Astrocyte (in vitro differentiated cells and primary cell): ENCODE results near the gene CDC42EP1.

ENCODE experiments used
- EZH2 ChIP-seq: IDR thresholded peaks from 2 replicates; pipeline ENCODE4 v1.6.1; 2012; ENCODE audit warnings: mild to moderate bottlenecking, low read length, inconsistent platforms; ENCODE audit not compliant: insufficient read depth
- TF ChIP-seq, protein P1 (sequence below): IDR thresholded peaks from 2 replicates; pipeline ENCODE4 v1.5.1; 2011; ENCODE audit warnings: low read depth, mild to moderate bottlenecking, inconsistent platforms, low read length, moderate library complexity; ENCODE audit not compliant: insufficient read depth

DNA sequence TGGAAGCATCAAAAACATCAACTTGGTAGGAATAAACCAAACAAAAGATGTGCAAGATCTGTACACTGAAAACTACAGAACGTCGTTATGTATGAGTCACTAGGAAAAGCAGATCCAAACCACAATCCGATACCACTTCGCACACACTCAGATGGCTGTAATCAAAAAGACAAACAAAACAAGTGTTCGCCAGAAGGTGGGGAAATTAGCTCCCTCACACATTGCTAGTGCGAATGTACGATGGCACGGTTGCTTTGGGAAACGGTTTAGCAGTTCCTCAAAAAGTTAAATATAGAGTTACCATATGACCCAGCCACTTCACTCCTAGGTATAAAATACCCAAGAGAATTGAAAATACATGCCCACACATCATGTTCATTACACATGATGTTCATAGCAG lies 26.3 kb upstream of the CDC42EP1 start:
- TF ChIP-seq, protein P1, sequence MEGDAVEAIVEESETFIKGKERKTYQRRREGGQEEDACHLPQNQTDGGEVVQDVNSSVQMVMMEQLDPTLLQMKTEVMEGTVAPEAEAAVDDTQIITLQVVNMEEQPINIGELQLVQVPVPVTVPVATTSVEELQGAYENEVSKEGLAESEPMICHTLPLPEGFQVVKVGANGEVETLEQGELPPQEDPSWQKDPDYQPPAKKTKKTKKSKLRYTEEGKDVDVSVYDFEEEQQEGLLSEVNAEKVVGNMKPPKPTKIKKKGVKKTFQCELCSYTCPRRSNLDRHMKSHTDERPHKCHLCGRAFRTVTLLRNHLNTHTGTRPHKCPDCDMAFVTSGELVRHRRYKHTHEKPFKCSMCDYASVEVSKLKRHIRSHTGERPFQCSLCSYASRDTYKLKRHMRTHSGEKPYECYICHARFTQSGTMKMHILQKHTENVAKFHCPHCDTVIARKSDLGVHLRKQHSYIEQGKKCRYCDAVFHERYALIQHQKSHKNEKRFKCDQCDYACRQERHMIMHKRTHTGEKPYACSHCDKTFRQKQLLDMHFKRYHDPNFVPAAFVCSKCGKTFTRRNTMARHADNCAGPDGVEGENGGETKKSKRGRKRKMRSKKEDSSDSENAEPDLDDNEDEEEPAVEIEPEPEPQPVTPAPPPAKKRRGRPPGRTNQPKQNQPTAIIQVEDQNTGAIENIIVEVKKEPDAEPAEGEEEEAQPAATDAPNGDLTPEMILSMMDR = no peak
- TF ChIP-seq EZH2 = no peak
